Stimulated activated CD8-positive, alpha-beta memory T cell treated with anti-CD3 and anti-CD28 coated beads, Interleukin-4, amount 100 ng/mL, for 1 hour (primary cell): ENCODE data around the gene ZNF654.
"Not testable (repeated sequence)": the region's sequence is repeated elsewhere in the genome, so short reads cannot be mapped to it uniquely, and the experiment has no call there.

Experiments
- DNase-seq, 2 donors: peaks; one replicate each; pipeline ENCODE4 v3.0.0-alpha.2; 2020; ENCODE audit warnings: low read depth in 2 of 2, low spot score in 1 of 2

The ZNF654 gene

DNA sequence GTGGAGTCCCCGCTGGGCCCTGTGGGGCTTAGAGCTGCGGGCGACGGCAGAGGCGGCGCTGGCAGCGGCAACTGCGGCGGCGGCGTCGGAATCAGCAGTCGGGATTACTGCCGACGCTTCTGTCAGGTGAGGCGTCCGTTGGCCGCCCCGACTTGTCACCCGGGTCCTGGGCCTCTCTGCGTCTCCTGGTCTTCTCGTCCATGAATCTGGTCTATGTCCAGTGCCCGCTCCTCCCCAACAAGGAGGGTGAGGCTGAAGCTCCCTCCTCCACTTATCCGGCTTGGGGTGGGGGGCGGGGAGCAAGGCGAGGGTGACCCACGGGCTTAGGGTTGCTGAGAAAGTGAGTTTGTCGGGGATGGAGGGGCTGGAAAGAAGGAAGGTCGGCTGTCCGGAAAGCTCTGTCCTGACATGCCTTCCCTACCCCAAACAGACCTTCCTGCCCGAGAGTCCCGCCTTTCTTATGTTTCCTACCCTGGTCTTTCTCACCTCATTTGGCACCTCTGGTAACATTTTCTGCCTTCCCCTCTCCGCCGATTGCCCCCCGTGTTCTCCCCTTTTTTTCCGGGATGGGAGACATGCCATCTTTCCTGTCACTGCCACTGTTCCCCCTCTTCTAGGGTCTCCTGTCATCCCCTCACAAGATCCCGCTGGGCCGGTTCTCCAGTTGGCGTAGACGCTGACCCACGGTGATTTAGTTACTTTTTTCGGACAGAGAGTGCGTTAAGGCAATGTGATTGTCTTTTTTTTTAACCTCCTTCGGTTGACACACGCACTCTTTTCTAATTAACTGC lies 520 bp downstream of the ZNF654 start:
- DNase-seq, result no peak

DNA sequence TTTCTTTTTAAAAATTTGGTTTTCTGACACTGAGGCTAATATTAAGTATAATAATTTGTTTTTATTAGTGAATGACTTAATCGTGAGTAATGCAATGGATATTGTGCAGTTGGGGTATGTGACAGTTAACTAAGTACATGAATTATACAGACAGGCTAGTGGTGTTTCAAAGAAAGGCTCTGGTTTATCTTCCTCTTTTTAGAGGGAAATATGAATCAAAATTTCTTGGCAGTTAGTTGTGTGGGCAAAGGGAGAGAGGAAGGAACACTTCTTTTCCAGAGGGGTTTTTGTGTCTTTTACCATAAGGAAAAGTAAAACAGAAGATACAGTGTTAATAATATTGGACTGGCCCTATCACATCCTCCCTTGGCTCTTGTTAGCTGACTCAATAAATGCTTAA lies 2.7 kb downstream of the ZNF654 start:
- no peak for DNase-seq

- no peak for DNase-seq
These were observed 16.0 kb downstream of the ZNF654 start for GRCh38 chr3:88075072-88075471.

GRCh38 chr3:88075497-88075896 lies 16.4 kb downstream of the ZNF654 start:
- no peak for DNase-seq

GRCh38 chr3:88076712-88077111 lies 17.7 kb downstream of the ZNF654 start:
- no peak for DNase-seq

DNA sequence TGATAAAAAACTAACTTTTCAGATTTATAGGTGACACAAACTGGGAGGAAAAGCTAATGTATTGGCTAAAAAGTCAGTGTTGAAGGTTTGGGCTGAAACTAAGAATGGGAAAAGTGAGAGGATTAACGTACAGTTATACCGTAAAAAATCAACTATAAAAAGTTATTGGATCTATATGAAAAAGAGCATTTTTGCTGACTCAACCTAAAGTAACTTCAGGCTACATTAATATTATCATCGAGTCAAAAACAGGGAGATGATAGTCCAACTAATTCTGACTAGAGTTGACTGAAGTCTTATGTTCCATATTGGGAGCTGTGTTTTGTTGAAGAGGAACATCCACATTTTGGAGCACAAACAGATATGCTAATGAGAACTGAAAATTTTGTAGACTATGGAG lies 19.9 kb downstream of the ZNF654 start:
- no peak for DNase-seq

- no peak for DNase-seq
These were observed 23.8 kb downstream of the ZNF654 start for GRCh38 chr3:88082854-88083253.

DNA sequence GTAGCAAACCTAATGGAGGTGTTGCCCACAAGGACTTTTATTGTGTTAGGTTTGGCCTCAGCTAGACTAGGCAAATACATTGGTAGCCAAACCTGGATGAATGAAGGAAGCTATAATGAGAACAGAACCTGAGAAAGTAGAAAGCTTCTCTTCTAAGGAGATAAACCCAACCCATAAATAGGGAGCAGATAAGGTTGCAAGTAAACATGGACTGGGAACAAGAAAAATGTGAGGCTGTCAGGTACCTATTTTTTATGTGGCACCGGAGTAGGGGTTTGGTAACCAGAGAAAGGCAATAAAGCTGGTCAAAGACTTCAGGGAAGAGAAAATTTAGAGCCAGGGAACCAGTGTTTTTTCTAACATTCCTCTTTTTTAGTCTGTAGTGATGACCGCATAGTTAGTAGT lies 25.0 kb downstream of the ZNF654 start:
- DNase-seq, result no peak

DNA sequence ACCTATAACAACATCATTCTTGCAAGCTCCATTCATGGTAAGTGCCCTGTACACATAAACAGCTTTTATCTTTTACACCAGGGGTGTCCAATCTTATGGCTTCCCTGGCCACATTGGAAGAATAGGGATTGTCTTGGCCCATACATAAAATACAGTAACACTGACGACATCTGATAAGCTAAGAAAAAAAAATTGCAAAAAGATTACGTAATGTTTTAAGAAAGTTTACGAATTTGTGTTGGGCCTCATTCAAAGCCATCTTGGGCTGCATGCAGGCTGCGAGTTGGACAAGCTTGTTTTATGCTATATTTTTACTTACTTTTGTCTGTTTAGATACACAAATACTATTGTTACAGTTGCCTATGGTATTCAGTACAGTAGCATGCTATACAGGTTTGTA lies 31.6 kb downstream of the ZNF654 start:
- no peak for DNase-seq

DNA sequence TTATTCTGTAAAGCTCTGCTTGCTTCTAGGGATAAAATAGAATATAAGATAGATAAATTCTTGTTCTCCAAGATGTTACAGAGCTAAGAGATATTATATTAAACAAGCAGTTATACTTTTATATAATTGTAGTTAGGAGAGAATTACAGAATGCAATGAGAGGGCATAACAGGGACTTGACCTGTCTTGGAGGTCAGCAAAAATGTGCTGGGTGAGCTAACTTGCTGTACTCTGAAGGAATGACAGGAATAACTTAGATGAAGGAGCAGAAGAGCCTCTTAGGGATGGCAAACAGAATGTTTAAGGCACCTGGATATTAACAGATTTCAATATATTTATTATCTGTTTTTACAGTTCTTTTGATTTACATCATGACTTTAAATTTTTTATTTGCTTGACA lies 33.2 kb downstream of the ZNF654 start:
- DNase-seq, result no peak

DNA sequence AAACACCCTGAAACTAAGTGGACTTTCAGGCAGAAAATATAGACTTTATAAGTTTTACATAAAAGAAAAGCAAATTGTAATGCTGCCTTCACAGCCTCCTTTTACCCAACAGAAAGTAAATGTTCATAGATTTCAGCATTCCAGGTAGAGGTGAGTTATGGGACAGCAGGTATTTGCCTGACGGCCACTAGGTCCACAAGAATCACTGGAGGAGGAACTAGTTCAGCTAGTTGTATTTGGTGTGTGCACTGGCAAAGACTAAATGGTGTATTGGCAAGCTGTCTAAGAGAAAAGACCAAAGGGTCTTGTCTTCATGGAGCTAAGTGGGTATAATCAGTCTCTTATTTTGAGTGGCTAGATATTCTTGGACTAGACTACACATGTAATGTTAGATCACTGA lies 34.2 kb downstream of the ZNF654 start:
- DNase-seq, result no peak

DNA sequence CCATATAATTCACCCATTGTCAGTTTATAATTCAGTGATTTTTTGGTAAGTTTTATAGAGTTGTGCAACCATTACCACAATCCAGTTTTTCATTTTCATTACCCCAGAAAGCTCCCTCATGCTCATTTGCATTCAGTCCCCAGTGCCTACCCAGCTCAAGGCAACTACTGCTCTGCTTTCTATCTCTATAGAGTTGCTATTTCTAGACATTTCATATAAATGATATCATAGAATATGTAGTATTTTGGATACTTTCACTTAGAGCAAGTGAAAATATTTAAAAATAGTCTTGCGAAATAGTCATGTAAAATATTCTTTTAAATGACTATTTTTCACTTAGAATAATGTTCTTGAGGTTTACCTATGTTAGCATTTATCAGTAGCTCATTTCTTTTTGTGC lies 42.1 kb downstream of the ZNF654 start:
- DNase-seq, result no peak

- no peak for DNase-seq
These were observed 46.3 kb downstream of the ZNF654 start for GRCh38 chr3:88105325-88105724.

GRCh38 chr3:88112289-88112688 lies 53.2 kb downstream of the ZNF654 start:
- DNase-seq, result no peak

GRCh38 chr3:88113311-88114162 lies 54.5 kb downstream of the ZNF654 start:
- DNase-seq, result peak; percentile 9 to 26

DNA sequence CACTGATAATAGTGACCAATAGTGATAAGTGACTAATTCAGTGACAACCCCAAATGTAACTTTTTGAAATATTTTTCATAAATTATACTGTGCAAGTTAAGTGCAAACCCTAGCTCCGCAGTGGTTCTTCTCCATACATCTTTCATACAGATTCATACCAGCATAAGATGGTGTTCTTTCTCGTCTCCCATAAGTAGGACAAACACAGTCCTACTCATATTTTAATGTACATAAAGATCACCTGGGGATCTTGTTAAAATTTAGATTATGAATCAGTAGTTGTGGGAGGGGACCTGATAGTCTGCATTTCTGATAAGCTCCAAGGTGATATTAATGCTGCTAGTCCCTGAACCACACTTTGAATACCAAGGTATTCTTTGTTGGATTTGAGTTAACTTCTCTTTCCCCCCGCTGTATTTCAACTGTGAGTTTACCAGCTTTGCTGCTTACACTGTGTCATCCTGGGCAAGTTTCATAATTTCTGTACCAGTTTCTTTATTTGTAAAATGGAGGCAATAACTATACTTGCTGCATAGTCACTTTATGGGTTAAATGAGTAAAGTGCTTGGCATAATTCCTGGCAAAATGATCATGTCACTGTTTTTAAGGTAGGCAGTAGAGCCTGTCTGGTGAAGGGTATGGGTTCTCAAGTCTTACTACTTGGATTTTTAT lies 56.0 kb downstream of the ZNF654 start:
- no peak for DNase-seq

- no peak for DNase-seq
These were observed 58.6 kb downstream of the ZNF654 start for GRCh38 chr3:88117683-88118082.

GRCh38 chr3:88118603-88119002 lies 59.5 kb downstream of the ZNF654 start:
- DNase-seq, result not testable (repeated sequence)

- no peak for DNase-seq
These were observed 64.5 kb downstream of the ZNF654 start for GRCh38 chr3:88123526-88123925.

DNA sequence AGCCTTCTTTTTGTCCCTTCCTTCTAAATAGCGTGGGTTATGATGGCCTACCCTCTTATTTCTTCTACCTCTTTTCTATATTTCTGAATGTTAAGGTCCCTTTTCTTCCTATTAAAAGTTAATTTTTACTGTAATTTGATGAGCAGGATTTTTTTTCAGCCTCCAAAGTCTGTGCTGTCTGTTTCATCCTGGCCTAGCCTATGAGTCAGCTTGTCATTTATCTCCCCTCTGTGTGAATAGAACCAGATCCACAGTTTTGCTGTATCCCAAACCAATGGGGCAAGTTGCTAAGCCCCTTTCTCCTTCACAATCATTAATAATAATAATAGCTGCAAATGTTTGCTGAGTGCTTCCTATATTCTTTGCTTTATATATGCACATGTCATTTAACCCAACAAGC lies 72.6 kb downstream of the ZNF654 start:
- no peak for DNase-seq

- DNase-seq, result no peak
These were observed 73.8 kb downstream of the ZNF654 start for GRCh38 chr3:88132894-88133293.

DNA sequence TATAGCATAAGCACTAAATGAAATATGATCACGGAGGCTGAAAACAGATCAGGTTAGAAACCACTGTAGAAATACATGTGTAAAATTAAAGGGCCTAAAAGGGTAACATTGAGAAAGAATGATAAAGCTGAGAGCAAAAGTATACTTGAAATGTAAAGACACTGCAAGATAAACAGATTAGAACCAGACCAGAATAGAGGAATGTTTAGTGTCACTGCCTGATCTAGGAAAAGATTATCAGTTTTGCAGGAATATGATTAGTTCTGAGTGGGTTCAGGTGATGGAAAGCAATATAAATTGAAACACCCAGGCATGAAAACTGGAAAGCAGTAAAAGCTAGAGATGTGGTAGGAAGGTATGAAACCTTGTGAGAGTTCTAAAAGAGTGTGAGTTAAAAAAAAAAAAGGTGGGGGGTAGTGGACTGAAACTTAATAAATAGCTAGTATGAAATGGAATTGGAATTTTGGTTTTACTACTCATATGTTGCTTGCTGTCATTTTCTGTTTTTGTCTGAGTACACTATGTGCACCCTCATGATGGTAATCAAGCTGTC lies 74.7 kb downstream of the ZNF654 start:
- no peak for DNase-seq
